ENCODE data around the gene BEND5.

The BEND5 gene

GRCh38 chr1:48718116-48718630 lies 58.5 kb downstream of the BEND5 start:
- DNase-seq, result no peak

DNA sequence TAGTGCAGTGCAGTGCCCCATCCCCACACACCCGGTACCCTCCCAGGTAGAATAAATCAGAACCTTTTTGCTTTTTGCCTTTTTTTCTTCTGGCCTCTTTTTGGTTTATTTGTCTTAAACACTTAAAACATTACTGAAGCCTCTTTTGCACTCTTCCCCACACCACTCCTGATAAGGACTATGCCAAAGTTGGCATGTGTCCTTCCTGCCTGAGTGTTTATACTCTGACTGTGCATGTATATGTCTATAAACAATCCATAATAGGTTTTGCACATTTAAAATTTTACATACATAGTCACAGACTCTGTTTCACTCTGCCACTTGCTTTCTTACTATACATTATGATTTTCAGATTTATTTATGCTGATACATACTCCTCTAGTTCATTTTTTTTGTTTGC lies 59.6 kb downstream of the BEND5 start:
- no peak for DNase-seq

DNA sequence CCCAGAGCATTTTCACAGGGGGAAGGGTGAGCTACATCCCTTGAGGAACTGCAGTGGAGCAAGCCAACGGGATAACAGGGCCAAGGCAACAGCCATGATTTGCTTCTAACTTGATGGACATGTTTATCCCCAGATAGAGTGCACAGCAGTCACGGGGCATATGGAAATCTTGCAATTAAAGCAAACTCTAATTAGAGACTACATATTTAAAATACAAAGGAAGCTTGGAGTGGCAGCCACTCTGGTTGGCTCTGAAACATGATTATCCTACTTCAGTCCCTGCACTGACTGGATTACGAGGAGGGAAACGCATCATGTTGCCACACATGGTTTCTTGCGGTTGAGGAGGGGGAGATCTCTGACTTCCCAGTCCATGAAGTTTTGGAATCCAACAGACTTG lies 60.8 kb downstream of the BEND5 start:
- no peak for DNase-seq

- DNase-seq, result no peak
These were observed 65.8 kb downstream of the BEND5 start for GRCh38 chr1:48710915-48711314.

DNA sequence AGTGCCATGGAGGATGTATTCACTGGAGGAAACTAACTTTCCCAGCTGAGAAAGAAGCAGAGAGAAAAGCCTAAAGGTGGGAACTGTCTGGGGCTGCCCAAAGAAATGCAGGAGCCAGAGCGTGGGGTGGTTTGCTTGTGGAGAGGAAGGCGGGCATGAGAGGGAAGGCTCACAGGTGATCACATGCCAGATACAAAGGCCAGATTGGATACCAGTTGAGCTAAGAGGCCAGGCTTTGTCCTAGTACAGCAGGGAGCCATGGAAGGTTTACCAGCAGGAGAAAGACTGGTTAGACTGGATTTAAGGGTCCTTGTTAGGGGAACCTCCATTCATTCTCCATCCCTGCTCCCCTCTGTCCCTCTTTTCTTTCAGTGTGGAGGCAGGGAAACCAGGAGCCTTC lies 66.4 kb downstream of the BEND5 start:
- no peak for DNase-seq

DNA sequence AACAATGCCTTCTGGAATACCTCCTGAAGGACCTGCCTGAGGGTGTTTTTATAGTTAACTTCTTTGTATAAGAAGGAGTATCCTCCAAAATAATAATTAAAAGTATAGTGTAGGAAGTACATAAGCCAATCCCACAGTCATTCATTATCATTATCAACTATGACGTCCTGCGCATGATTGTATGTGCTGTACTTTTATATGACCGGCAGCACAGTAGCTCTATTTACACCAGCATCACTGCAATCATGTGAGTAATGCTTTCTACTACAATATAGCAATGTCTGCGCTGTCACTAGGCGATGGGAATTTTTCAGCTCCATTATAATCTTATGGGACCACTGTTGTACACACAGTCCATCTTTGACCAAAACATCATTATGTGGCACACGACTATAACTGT lies 72.0 kb downstream of the BEND5 start:
- no peak for DNase-seq

DNA sequence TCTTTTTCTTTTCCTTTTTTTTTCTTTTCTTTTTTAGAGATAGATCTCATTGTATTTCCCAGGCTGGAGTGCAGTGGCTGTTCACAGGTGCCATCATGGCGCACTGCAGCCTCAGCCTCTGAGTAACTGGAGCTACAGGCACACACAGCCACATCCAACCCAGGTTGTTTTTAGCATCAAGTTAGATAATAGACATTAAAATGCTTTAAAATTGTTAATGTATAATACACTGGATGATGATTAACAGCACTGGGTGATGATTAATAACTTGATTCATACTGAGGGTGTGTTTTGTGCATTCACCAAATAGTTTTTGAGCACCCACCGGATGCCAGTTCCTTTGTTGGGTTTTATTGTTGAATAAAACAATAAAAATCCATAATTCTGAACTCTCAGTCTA lies 75.2 kb downstream of the BEND5 start:
- no peak for DNase-seq

DNA sequence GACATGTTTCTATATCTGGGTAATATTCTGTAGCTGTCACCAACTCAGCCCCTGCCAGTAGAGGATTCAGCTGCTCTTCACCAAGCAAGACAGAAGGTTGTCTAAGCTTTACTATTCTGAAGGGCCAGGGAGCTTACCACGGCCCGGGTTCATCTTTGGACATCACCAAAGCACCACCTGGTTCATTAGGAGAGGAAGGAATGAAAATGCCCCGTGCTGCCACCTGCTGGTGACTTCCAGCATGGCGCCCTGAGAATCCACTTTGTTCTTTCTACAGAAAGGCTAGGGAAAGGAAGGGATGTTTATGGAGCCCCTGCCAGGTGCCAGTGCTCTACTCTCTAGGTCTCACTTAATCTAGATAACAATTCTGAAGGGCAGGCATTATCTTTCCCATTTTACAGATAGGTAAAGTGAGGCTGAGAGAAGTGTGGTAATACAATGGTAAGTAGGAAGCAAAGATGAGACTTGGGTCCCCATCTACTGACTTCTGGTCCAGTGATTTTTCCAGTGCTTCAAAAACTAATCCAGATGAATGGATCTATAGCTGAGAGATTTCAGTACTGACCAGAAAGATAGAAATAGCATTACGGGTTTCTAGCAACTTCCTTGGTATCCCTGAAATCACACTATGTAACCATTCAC lies 79.5 kb downstream of the BEND5 start:
- DNase-seq, result no peak

GRCh38 chr1:48695161-48695560 lies 81.5 kb downstream of the BEND5 start:
- no peak for DNase-seq

DNA sequence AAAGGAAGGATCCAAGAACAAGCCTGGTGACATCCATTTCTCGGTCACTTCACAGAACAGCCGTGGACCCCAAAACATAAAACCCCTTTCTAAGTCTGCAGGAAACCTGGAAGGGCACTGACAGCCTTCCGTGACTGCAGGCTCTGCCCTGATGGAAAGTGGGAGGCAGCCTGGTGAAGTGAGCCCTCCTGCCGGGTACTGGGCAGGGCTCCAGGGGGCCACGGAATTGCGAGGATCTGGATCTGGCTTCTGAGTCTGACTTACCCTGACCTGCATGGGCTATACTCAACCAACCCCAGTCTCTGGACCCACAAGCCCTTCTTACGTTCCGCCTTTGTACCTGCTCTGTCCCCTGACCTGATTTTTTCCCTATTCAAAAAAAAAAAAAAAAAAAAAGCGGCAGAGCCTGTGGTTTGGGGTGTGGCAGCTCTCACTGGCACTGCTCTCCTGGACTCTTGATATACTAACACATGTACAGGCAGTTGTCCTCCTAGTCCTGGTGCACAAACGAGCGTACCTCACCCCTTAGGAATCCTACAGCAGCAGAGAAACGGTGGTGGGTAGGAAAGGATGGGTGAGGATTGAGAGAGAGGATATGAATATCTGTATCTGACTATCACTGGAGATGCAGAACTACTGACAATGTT lies 82.9 kb downstream of the BEND5 start:
- peak; percentile 68 for DNase-seq

DNA sequence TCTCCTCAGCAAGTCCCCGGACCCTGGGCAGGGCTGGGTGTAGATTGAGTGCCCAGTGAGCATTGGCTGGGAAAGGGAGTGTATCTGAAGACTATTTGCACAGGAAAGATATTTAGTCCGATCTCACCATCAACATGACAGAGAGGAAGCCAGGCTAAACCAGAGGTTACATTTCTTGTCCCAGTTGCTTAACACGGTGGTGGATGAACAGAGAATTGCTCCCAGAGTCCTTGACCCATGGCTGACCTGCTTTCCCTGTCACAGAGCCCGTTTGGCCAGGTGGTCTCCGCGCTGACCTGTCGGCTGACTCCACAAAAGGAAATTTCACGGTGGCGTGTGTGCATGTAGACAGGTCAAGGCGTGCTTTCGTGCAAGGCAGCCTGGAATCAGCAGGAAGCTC lies 83.5 kb downstream of the BEND5 start:
- DNase-seq, result no peak

DNA sequence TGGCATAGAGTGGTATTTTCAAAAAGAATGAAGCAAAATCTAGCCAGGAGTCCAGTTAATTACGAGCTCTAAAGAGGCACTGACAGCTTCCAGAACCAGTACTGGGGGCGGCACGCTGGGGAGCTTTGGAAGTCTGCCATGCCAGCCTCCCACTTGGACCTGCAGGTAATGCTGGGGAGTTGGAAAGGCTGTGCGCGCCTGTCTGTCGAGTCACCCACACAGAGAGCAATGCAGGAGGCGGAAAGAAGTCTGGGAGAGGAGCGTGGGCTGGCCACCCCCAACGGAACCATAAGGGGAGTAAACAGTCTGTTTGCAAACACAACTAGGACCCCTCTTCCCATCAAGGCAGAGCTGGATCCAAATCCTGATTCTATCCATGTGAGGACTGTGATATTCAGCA lies 84.5 kb downstream of the BEND5 start:
- DNase-seq, result no peak

DNA sequence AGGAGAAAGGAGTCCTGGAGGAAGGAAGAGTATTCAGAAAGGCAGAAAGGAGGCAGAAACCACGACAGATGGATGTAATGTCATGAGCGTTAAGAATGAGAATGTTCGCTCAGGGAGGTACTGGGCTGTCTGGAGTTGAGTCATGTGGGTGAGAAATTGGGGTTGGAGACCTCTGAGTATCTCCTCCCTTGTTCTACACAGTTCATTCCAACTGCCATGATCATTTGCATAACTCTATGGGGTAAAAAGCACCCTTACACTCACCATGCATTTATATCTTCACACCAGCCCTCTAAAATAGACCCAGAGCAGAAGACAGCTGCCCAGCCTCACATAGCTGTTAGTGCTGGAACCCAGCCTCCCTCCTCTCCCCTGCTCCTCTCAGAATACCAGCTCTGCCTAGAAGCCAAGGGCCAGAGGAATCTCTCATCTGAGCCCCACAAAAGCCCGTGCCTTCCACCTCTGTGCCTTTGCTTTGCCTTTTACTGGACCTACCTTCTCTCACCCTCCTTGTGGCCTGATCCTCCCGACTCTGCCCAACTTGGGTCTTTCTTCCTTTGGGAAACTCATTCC lies 85.2 kb downstream of the BEND5 start:
- no peak for DNase-seq

DNA sequence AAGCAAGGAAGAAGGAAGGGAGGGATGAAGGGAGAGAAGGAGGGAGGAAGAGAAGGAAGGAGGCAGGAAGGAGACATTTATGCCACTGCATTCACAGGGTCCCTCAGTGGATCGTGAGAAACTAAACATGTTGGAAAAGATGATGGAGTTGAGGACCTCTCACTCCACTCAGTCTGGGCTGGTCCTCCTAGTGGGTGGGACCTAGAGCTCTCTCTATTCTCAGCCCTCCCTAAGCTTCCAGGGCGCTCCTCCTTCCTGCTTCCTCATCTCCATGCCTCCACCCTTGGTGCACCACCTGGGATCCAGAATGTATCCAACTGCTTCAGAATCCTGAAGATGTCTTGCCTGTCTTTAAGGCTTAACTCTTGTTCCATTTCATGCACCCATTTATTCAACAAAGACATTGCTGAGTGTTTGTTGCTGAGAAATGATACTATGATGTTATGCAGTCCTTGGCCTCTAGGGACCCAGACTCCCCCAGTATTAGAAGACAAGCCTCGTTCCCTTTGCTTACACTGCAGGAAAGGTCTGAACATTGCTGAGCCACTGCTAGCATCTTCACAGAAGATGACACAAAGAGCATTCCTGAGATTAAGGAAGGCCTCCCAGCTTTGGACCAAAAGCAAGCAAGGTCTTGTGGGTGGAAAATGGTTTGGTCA lies 88.5 kb downstream of the BEND5 start:
- DNase-seq, result no peak

DNA sequence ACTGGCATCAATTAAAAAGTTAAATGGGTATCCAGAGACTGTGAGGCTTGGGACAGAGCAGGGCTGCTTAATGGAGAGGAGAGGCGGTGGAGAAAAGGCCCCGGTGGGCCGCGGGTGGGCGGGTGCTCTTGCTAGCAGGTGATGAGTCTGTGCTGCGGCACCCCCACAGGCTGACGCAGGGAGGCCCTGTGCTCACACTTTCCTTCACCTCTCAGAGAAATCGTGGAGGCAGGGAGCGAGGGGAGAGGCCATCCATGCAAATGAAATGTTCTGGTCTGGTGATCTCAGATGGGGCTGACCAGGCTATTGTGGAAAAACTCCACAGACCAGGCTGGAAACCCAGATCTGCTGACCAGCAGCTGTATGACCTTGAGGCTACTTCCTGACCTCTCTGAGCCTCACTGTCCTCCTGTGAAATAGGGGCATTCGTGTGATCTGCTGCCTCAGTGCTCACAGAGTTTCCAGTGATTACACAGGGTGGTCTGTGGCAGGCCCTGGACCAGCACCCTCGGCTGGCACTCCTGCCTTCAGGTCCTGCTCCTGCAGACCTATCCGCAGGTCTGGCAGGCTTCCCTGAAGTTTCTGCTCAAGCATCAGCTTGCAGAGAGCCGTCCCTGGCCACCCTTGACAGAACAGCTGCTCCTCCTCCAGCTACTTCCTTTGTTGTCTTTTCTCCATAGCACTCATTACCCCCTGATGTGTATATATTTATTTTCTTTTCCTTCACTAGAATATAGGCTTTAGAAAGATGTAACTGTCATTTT lies 89.2 kb downstream of the BEND5 start:
- DNase-seq, result no peak

DNA sequence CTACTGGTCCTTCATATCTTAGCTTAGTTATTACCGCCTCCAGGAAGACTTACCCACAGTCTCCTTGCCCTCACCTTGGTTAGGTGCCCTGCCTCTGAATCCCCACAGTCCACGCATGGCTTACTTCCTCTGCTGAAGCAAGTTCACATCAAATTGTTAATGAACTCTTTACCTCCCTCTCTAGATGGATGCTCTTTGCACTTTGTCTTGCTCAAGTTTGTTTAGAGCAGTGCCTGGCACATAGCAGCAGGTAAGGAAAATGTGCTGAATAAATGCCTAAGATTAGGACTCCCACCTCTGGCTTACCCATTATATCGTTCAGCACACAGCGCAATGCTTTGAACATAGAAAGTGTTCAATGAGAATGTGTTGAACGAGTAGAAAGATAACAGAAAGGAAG lies 90.5 kb downstream of the BEND5 start:
- DNase-seq, result no peak

DNA sequence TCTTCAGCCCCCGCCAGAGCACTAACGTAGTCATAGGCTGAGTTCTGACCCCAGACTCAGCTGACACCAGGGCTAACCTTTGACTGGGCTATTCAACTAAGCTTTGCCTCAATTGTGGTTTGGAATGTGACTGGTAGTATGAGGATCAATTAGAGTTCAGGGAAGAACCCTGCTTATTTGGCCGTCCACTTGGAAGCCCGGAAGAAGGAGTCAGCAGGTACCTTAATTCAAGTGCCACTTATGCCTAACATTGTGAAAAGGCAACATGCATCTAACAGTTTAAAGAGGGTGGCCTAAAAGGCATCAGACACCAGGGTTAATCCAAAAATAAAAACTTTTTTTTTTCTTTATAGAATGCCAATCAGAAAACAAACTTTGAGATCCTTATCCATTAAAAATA lies 92.3 kb downstream of the BEND5 start:
- no peak for DNase-seq

- DNase-seq, result no peak
These were observed 92.9 kb downstream of the BEND5 start for GRCh38 chr1:48683839-48684238.

GRCh38 chr1:48681476-48682305 lies 95.0 kb downstream of the BEND5 start:
- DNase-seq, result peak; percentile 68

- no peak for DNase-seq
These were observed 96.2 kb downstream of the BEND5 start for GRCh38 chr1:48680411-48681035.

GRCh38 chr1:48679859-48680258 lies 96.8 kb downstream of the BEND5 start:
- no peak for DNase-seq
